CD4-positive, alpha-beta T cell (primary cell): ENCODE measurements around the gene ERO1A. TPM values are rescaled to one million over a fixed set of nuclear protein-coding genes. Genes with fewer than 3 reads are reported as not detected.

Source experiments
- ATAC-seq: fragments of 200-7000 bp; cut with Tn5 transposase; one replicate; pipeline ENCODE4 v1.10.0; 2022; ENCODE audit warnings: mild to moderate bottlenecking; ENCODE audit not compliant: poor library complexity
- CTCF ChIA-PET: fragments of 350-600 bp; sonication (Branson Sonifier 250); formaldehyde crosslinking; loops from one replicate; lab custom pipeline; 2021; ENCODE audit warnings: antibody characterized with exemption, inconsistent platforms; lab: Charles Lee
- POLR2A ChIA-PET: fragments of 350-600 bp; sonication (Branson Sonifier 250); formaldehyde crosslinking; loops from one replicate; lab custom pipeline; 2021; ENCODE audit warnings: antibody characterized with exemption, inconsistent platforms; lab: Charles Lee
- DNase-seq, 14 experiments: peaks; one replicate each; pipeline ENCODE4 v3.0.0-alpha.2; 2013 to 2020; ENCODE audit warnings: mixed read lengths in 2 of 14
- H3K27ac ChIP-seq, 2 donors: one replicate each; pipeline versions ENCODE4 v1.5.1 to v1.7.0; 2013; ENCODE audit warnings: low read length in 2 of 2, low read depth in 1 of 2, mild to moderate bottlenecking in 1 of 2
- H3K27me3 ChIP-seq, 2 experiments: 1 replicate in 1 of 2; 2 replicates in 1 of 2; pipeline versions ENCODE4 v1.6.1 to v1.7.0; 2013; ENCODE audit warnings: low read length in 2 of 2, control low read depth in 1 of 2, mild to moderate bottlenecking in 1 of 2, moderate library complexity in 1 of 2; ENCODE audit not compliant: insufficient read depth in 2 of 2, control insufficient read depth in 1 of 2
- H3K36me3 ChIP-seq: one replicate; pipeline ENCODE4 v1.6.1; 2013; ENCODE audit warnings: low read length, control low read depth; ENCODE audit not compliant: insufficient read depth
- H3K4me1 ChIP-seq: one replicate; pipeline ENCODE4 v1.6.1; 2013; ENCODE audit warnings: low read length, control low read depth; ENCODE audit not compliant: insufficient read depth
- H3K4me3 ChIP-seq: one replicate; pipeline ENCODE4 v1.5.1; 2013; ENCODE audit warnings: mild to moderate bottlenecking, low read length, moderate library complexity
- H3K9me3 ChIP-seq, 2 experiments: 1 replicate in 1 of 2; 2 replicates in 1 of 2; pipeline versions ENCODE4 v1.6.1 to v1.7.0; 2013; ENCODE audit warnings: low read length in 2 of 2, mild to moderate bottlenecking in 2 of 2, control low read depth in 1 of 2, moderate library complexity in 1 of 2; ENCODE audit not compliant: control insufficient read depth in 1 of 2, insufficient read depth in 1 of 2
- H3K27ac Mint-ChIP-seq: one replicate; pipeline ENCODE4 v1.8.0; 2020; ENCODE audit warnings: mixed read lengths
- H3K27me3 Mint-ChIP-seq: one replicate; pipeline ENCODE4 v1.8.0; 2021; ENCODE audit warnings: mixed read lengths
- H3K36me3 Mint-ChIP-seq: one replicate; pipeline ENCODE4 v1.8.0; 2021; ENCODE audit warnings: low read depth, mixed read lengths
- H3K4me1 Mint-ChIP-seq: one replicate; pipeline ENCODE4 v1.8.0; 2021; ENCODE audit warnings: low read depth, mixed read lengths
- H3K4me3 Mint-ChIP-seq: one replicate; pipeline ENCODE4 v1.8.0; 2020; ENCODE audit warnings: mild to moderate bottlenecking, mixed read lengths
- H3K9me3 Mint-ChIP-seq: one replicate; pipeline ENCODE4 v1.8.0; 2020; ENCODE audit warnings: mixed read lengths
- intact Hi-C, 2 experiments: fragments of 100-400 bp; cut with DNase I in 1 of 2; cut with micrococcal nuclease in 1 of 2; formaldehyde crosslinking; loops; one replicate each; pipeline versions ENCODE4 v1.15.1 to v1.9.0; 2023 to 2025; cut with DNase I, micrococcal nuclease
- total RNA-seq, 174 experiments: library from RNA in 2 of 174; stranded (reverse) in 2 of 174; gene quantifications; one replicate each; pipeline ENCODE4 v1.2.3 and lab custom pipeline; 2021 to 2026
- TF ChIP-seq, protein P1 (sequence below): fragments of 200-600 bp; IDR thresholded peaks from one replicate; pipeline ENCODE4 v1.8.0; 2022; ENCODE audit warnings: antibody characterized with exemption, mild to moderate bottlenecking

ERO1A gene
- total RNA-seq, 2 experiments from 2014 or later: 58.6 to 60.7 TPM

DNA sequence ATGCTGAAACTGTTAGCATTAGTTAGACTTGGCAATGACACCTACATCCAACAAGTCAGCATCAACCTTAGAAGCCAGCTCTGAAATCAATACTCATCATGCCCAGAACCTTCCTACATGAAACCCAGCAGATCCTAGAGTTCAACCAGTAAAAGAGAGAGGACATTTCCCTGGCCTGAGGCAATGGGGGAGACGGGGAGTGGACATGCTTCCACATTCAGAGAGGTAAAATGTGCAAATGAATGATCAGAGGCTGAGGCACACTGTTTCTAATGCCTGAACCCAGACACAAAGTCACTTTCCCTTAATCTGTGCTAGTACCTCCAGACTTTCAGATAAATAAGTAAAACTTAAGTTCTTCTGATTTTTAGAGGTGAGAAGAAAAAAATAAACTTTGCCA lies 34.5 kb downstream of the ERO1A start:
- no peak overlapping the region for H3K27ac ChIP-seq
- TF ChIP-seq, protein P1, sequence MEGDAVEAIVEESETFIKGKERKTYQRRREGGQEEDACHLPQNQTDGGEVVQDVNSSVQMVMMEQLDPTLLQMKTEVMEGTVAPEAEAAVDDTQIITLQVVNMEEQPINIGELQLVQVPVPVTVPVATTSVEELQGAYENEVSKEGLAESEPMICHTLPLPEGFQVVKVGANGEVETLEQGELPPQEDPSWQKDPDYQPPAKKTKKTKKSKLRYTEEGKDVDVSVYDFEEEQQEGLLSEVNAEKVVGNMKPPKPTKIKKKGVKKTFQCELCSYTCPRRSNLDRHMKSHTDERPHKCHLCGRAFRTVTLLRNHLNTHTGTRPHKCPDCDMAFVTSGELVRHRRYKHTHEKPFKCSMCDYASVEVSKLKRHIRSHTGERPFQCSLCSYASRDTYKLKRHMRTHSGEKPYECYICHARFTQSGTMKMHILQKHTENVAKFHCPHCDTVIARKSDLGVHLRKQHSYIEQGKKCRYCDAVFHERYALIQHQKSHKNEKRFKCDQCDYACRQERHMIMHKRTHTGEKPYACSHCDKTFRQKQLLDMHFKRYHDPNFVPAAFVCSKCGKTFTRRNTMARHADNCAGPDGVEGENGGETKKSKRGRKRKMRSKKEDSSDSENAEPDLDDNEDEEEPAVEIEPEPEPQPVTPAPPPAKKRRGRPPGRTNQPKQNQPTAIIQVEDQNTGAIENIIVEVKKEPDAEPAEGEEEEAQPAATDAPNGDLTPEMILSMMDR: no peak
- Mint-ChIP-seq H3K27me3 (no peaks in the 10 kb centered on the region), H3K4me3 (no peak overlapping the region), H3K36me3 (peaks cover 73% of the 10 kb centered on the region), H3K27ac (no peak overlapping the region), H3K4me1 (no peaks in the 10 kb centered on the region), H3K9me3 (no peaks in the 10 kb centered on the region)
- peaks cover 45% of the 10 kb centered on the region for H3K36me3 ChIP-seq
- H3K4me1 ChIP-seq: no peaks in the 10 kb centered on the region
- ATAC-seq (no peak), DNase-seq (no peak)
- H3K27me3 ChIP-seq: no peaks in the 10 kb centered on the region
- POLR2A ChIA-PET: no interaction called here
- H3K4me3 ChIP-seq: no peak overlapping the region
- intact Hi-C loops: no loop called here
- CTCF ChIA-PET: no interaction called here
- no peaks in the 10 kb centered on the region for H3K9me3 ChIP-seq

DNA sequence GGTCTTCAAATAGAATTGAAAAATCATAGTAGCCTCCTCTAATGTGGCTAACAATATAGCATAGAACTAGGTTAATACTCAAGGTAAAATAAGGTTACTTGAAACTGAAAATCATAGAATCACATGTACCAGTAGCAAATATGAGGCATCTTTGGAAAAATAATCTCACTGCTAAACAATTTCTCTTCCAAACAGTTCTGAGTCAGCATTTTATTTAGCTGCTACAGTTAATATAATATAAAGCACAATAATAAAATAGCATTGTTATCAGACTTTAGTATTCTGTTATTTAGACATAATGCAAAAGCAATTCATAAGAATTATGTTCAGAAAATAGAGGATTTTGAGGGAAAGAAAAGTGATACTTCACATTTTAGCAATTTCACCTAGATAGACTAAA lies 35.0 kb downstream of the ERO1A start:
- H3K36me3 Mint-ChIP-seq: peaks cover 72% of the 10 kb centered on the region
- DNase-seq: no peak

DNA sequence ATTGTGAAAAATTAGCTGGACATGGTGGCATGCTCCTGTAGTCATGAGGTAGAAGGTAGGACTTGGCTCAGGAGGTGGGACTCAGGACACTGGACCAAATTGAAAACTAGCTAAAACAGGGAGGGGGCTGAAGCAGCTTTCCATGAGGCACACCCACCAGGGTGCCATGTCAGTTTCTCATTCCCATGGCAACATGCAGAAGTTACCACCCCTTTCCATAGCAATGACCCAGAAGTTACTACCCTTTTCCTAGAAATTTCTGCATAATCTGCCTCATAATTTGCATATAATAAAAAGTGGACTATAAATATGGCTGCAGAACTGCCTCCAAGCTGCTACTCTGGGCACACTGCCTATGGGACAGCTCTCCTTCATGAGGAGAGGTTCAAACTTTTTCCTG lies 38.5 kb downstream of the ERO1A start:
- Histone ChIP-seq H3K36me3 (peaks cover 48% of the 10 kb centered on the region), H3K9me3 (no peaks in the 10 kb centered on the region), H3K4me3 (no peak overlapping the region), H3K27me3 (no peaks in the 10 kb centered on the region), H3K4me1 (no peaks in the 10 kb centered on the region), H3K27ac (no peak overlapping the region)
- Mint-ChIP-seq H3K27me3 (no peaks in the 10 kb centered on the region), H3K9me3 (no peaks in the 10 kb centered on the region), H3K4me1 (no peaks in the 10 kb centered on the region), H3K36me3 (peaks cover 80% of the 10 kb centered on the region), H3K4me3 (no peak overlapping the region), H3K27ac (no peak overlapping the region)
- intact Hi-C loops: loop anchor here in 1 of 2 experiments (10.0 kb wide), 1 partner anchor 102 kb away; the partner anchor contains the start of genes GPR137C and TXNDC16
- TF ChIP-seq, protein P1: no peak
- CTCF ChIA-PET: no interaction called here
- DNase-seq (no peak), ATAC-seq (no peak)
- POLR2A ChIA-PET: interaction anchor here (0.8 kb wide), 1 partner anchor 17 kb away, joined by 3 read pairs; no protein-coding TSS in a partner anchor

More for the DNA sequence above, 35.0 kb downstream of the ERO1A start:
- peaks cover 45% of the 10 kb centered on the region for H3K36me3 ChIP-seq
- no peak overlapping the region for H3K27ac ChIP-seq
- TF ChIP-seq, protein P1: no peak
- H3K4me1 ChIP-seq: no peaks in the 10 kb centered on the region
- no peaks in the 10 kb centered on the region for H3K27me3 ChIP-seq
- Mint-ChIP-seq H3K27ac (no peak overlapping the region), H3K27me3 (no peaks in the 10 kb centered on the region), H3K9me3 (no peaks in the 10 kb centered on the region), H3K4me3 (no peak overlapping the region), H3K4me1 (no peaks in the 10 kb centered on the region)
- ChIA-PET POLR2A (no interaction called here), CTCF (no interaction called here)
- no peaks in the 10 kb centered on the region for H3K9me3 ChIP-seq
- H3K4me3 ChIP-seq: no peak overlapping the region
- ATAC-seq: no peak
- intact Hi-C loops: no loop called here
